Testis (tissue), 2 donors: Measurements from ENCODE around the gene TNRC6C.

ENCODE experiments used
- POLR2A ChIP-seq: fragments of 450-650 bp; IDR thresholded peaks from one replicate; pipeline ENCODE4 v1.6.1; 2017; ENCODE audit warnings: antibody characterized with exemption, mild to moderate bottlenecking, moderate library complexity
- TF ChIP-seq, protein P1 (sequence below), 3 experiments: fragments of 450-650 bp in 2 of 3; fragments of 200-600 bp in 1 of 3; sonication (generic) in 1 of 3; IDR thresholded peaks; one replicate each; pipeline ENCODE4 v1.5.1; 2016 to 2019; ENCODE audit warnings: antibody characterized with exemption in 3 of 3, mild to moderate bottlenecking in 2 of 3, moderate library complexity in 1 of 3

DNA sequence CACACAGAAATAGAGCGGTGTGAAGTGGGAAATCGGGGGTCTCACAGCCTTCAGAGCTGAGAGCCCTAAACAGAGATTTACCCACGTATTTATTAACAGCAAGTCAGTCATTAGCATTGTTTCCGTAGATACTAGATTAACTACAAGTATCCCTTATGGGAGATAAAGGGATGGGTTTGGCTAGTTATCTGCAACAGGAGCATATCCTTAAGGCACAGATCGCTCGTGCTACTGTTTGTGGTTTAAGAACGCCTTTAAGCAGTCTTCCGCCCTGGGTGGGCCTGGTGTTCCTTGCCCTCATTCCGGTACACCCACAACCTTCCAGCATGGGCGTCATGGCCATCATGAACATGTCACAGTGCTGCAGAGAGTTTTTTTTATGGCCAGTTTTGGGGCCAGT lies 143.0 kb downstream of the TNRC6C start:
- TF ChIP-seq, protein P1, sequence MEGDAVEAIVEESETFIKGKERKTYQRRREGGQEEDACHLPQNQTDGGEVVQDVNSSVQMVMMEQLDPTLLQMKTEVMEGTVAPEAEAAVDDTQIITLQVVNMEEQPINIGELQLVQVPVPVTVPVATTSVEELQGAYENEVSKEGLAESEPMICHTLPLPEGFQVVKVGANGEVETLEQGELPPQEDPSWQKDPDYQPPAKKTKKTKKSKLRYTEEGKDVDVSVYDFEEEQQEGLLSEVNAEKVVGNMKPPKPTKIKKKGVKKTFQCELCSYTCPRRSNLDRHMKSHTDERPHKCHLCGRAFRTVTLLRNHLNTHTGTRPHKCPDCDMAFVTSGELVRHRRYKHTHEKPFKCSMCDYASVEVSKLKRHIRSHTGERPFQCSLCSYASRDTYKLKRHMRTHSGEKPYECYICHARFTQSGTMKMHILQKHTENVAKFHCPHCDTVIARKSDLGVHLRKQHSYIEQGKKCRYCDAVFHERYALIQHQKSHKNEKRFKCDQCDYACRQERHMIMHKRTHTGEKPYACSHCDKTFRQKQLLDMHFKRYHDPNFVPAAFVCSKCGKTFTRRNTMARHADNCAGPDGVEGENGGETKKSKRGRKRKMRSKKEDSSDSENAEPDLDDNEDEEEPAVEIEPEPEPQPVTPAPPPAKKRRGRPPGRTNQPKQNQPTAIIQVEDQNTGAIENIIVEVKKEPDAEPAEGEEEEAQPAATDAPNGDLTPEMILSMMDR (IDR thresholded peaks at IDR 0.05), result no peak
- no peak for TF ChIP-seq POLR2A
